ENCODE data around the gene MEX3A. TPM values are rescaled to one million over a fixed set of nuclear protein-coding genes. Genes with fewer than 3 reads are reported as not detected.
"Not testable (repeated sequence)": the region's sequence is repeated elsewhere in the genome, so short reads cannot be mapped to it uniquely, and the experiment has no call there.

Gene MEX3A
- total RNA-seq, 1 donor from 2014 or later: 10.5 TPM

DNA sequence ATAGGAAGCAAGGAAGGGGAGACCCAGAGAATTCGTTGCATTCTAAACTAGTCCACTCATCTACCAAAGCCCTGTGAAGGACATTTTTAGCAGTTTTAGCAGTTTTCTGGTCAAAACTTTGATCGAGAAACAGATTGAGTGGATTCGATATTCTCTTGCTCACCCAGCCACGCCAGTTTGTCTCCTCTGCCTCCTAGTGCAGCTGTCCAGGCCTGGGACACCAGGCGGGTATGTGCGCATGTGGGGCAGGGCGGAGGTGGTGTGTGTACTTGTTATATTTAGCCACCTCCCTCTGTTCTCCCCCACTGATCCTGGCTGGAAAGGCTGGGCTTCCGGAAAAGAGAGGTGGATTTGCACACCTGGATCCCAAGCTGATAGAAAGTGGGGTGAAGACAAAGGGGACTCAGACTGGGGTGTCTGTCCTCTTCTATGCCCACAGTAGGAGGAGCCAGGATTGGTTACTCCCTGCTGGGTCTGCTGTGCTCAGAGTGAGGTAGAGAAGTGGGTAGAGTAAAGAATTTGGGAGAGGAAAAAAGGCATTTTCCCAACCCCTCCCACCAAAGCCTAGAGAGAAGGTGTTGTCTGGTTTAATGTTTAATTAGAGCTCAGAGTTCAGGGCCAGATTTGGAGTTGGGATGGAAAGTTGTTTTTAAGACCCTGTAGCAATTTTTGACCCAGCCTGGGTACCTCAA, 36.1 kb upstream of the MEX3A start:
- DNase-seq (ENCODE audit: extremely low read depth, low read depth, low spot score): no peak

DNA sequence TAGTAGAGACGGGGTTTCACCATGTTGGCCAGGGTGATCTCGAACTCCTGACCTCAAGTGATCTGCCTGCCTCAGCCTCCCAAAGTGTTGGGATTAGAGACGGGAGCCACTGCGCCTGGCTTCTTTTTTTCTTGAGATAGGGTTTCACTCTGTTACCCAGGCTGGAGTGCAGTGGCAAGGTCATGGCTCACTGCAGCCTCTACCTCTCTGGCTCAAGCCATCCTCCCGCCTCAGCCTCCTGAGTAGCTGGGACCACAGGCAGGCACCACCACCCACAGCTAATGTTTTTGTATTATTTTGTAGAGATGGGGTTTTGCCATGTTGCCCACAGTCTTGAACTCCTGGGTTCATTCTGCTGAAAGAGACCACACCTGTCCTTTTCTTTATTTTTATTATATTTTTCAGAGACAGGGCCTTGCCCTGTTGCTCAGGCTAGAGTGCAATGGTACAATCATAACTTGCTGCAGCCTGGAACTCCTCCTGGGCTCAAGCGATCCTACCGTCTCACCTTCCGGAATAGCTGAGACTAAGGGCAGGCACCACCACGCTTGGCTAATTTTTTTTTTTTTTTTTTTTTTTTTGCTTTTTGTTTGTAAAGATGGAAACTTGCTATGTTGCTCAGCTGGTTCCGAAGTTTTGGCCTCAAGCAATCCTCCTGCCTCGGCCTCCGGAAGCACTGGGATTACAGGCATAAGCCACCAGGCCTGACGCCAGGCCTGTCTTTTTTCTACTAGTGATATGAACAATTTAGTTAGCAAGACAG, 35.3 kb upstream of the MEX3A start:
- DNase-seq (ENCODE audit: extremely low read depth, low read depth, low spot score): no peak

DNA sequence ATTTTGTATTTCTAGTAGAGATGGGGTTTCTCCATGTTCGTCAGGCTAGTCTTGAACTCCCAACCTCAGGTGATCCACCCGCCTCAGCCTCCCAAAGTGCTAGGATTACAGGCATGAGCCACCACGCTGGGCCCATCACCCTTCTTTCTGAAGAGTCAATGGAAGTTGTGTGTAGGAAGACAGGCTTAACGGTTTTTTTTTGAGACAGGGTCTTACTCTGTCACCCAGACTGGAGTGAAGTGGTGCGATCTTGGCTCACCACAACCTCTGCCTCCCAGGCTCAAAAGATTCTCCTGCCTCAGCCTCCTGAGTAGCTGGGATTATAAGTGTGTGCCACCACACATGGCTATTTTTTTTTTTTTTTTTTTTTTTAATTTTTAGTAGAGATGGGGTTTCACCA, 34.5 kb upstream of the MEX3A start:
- not testable (repeated sequence) for DNase-seq (ENCODE audit: extremely low read depth, low read depth, low spot score)

DNA sequence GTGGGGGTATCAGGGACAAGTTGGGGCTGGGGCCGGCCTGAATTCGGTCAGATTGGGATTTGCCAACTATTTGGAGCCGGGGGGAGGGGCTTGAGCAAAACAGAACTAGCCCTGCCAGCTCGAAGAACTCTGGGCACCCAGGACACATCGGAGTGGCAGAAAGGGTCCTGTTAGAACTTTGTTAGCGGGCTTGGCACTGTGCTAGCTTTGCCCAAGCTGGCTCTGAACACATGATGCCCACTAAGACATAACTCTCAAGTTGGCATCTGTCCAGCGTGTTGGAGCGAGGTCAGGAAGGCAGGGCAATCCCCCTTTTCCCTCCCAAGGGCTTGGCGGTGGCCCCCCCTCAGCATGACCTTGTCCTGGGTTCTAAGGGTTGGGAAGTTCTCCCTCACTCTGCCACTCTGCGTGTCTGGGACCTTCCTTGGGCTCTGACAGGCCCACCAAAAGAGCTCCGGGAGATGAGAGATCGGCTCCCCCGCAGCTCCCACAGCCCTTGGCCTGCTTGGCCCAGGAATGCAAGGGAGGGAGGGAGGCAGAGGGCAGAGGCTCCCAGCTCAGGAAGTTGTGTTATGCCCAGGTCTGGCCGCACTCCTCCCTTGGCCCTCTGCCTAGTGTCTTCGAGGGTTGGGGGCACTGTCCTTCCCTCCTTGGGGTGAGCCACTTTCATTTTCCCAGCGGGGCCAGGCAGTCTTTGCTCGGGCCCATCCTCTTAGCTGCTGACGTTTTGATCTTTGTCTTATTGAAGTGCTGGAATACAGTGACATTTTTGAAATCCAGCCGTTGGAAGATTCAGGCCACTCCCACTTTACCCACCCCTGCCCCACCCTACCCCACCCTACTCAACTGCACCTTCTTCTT, 33.5 kb upstream of the MEX3A start:
- no peak for DNase-seq (ENCODE audit: extremely low read depth, low read depth, low spot score)

DNA sequence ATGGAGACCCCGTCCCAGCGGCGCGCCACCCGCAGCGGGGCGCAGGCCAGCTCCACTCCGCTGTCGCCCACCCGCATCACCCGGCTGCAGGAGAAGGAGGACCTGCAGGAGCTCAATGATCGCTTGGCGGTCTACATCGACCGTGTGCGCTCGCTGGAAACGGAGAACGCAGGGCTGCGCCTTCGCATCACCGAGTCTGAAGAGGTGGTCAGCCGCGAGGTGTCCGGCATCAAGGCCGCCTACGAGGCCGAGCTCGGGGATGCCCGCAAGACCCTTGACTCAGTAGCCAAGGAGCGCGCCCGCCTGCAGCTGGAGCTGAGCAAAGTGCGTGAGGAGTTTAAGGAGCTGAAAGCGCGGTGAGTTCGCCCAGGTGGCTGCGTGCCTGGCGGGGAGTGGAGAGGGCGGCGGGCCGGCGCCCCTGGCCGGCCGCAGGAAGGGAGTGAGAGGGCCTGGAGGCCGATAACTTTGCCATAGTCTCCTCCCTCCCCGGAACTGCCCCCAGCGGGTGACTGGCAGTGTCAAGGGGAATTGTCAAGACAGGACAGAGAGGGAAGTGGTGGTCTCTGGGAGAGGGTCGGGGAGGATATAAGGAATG, 32.8 kb upstream of the MEX3A start:
- DNase-seq (ENCODE audit: extremely low read depth, low read depth, low spot score): no peak

DNA sequence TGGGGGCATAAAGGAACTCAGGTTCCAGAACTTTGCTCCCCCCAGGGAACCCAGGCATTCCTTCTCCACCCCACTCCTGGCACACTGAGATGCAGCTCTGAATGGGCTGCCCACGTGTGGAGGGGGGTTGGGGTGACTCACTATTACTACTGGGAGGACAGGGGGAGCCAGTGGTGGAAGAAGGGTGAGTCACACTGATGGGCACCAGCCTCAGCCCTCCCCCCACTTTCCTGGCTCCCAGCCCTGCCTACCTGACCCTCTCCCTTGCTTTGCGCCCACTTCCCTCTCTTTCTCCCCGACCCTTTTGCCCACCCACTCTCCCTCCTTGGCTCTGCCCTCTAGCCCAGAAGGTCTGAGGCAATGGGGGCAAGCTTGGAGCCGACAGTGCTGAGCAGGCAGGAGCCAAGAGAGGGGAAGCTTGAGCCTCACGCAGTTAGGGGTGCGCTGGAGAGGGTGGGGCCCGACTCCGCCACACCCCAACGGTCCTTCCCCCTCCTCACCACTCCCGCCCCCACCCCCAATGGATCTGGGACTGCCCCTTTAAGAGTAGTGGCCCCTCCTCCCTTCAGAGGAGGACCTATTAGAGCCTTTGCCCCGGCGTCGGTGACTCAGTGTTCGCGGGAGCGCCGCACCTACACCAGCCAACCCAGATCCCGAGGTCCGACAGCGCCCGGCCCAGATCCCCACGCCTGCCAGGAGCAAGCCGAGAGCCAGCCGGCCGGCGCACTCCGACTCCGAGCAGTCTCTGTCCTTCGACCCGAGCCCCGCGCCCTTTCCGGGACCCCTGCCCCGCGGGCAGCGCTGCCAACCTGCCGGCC, 32.0 kb upstream of the MEX3A start, which contains the start of gene LMNA:
TSS of gene LMNA (plus strand) at position 611 of the 818 bp plus-strand sequence. CDS start 208 bp downstream, outside the sequence.
- DNase-seq (ENCODE audit: extremely low read depth, low read depth, low spot score): no peak

DNA sequence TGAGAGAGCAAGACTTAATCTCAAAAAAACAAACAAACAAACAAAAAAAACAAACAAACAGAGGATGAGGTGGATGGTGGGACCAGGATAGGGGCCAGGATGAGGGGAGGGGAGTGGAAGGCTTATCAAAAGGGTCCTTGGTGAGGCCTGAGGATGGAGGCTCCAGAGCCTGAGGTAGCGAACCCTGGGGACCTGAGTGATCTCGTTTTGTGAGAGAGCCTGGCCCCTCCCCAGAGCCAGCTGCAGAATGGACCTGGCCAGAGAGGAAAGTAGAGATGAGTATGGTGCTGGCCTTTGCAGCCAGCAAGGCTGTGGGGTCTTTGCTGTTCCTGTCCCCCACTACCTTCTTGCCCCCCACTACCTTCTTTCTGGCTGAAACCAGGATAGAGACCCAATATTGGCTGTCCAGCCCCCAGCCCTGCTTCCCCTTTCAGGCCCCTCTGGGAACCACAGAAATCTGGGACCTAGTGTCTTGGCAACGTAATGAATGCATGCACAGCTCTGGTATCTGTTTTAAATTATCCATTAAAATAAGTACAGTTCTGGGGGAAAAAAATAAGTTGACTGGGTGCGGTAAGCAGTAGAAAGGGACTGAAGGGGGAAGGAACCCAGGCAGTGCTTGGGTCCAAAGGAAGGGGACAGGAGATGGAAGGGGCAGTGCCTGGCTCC, 31.2 kb upstream of the MEX3A start:
- DNase-seq (ENCODE audit: extremely low read depth, low read depth, low spot score): no peak

DNA sequence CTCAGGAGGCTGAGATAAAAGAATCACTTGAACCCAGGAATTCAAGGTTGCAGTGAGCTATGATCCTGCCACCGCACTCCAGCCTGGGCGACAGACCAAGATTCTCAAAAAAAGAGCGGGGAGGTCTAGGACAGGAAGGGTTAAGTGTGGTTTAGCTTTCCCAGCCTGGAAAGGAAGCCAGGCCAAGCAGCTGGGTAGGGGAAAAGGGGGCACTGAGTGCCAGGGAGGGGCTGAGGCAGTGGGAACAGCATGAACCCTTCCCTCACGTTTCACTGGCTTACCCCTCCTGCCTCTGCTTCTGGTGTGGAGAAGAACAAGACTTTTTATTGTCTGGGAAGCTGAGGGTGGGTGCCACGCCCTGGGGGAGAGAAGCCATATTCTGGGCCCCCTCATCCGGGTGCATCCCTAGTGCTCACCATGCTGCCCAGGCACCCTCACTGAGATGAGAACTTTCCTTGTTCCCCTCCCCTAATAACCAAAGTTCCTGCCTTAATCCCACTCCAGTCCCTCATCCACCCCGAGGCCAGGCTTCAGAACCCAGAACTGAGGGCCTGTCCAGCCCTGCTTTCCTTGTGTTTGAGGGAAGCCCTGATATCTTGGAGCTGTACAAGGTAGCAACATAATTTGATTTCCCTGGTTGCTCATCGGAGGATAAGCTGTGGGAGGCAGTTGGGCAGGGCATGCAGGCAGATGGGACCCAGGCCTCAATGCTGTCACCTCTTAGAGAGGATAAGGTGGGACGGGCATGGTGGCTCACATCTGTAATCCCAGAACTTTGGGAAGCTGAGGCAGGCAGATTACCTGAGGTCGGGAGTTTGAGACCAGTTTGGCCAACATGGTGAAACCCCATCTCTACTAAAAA, 30.2 kb upstream of the MEX3A start:
- no peak for DNase-seq (ENCODE audit: extremely low read depth, low read depth, low spot score)

DNA sequence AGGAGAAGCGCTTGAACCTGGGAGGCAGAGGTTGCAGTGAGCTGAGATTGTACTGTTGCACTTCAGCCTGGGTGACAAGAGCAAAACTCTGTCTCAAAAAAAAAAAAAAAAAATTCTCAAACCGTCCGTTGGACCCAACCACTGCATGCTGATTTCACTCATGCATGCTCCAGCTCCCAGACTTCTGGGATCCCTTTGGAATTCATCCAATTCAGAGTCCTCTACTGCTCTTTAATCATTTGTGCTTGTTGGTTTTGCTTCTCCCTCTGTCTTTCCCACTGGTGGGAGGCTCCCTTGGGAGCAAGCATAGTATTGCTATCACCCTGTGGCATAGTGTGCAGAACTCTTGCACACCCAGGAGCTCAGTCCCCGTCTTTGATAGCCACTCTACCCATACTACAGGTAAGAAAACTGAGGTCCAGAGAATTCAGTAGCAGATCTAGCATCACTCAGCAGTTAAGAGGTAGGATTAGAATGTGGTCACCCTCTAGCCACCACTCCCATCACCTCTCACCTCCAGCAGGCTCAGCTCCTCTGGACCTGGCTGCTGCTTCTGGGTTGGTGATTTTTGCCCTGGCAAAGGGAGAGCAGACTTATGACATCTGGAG, 29.2 kb upstream of the MEX3A start:
- no peak for DNase-seq (ENCODE audit: extremely low read depth, low read depth, low spot score)

DNA sequence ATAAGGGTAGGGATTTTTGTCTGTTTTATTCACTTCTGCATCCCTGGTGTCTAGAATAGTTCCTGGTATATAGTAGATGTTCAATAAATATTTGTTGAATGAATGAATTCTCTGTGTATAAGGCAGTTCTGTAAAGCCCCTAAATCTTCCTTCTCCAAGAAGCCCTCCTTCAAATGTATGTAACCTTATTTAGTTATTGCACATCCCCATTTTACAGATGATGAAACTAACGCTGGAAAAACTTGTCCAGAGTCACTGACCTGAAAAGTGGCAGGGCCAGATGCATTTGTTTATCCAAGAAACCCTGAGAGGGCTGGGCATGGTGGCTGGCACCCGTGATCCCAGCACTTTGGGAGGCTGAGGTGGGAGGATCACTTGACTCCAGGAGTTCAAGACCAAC, 28.0 kb upstream of the MEX3A start:
- no peak for DNase-seq (ENCODE audit: extremely low read depth, low read depth, low spot score)

DNA sequence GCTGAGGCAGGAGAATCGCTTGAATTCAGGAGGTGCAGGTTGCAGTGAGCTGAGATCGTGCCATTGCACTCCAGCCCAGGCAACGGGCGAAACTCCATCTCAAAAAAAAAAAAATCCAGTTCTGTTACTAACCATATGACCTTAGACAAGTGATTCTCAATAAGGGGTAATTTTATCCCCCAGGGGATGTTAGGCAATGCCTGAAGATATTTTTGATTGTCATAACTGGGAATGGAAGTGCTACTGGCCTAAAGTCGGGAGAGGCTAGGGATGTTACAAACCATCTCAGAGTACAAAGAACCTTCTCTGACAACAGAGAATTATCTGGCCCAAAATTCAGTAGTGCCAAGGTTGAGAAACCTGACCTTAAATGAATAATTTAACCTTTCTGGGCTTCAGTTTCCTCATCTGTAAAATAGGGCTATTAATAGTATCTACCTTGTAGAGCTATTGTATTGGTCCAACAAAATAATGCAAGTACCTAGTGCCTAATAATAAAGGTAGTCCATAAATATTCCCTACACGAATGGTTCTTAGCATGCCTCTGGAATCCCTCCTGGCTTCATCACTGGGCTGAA, 26.5 kb upstream of the MEX3A start:
- no peak for DNase-seq (ENCODE audit: extremely low read depth, low read depth, low spot score)

DNA sequence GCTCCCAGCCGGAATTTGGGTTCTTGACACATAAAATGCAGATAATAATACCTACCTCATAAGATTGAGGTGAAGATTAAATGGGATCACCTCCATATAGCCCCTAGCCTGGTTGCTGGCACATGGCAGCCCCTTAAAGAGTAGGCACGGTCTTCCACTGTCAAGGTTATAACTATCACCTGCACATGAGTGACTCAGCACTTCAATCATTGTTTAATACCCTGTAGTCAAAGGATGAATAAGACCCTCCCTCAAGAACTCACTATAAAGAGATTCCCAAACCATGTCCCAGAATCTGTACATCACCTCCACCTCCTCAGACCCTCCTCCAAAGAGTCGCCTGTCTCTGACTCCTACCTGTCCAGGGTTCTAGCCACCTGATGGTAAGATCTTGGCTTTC, 25.8 kb upstream of the MEX3A start:
- no peak for DNase-seq (ENCODE audit: extremely low read depth, low read depth, low spot score)

DNA sequence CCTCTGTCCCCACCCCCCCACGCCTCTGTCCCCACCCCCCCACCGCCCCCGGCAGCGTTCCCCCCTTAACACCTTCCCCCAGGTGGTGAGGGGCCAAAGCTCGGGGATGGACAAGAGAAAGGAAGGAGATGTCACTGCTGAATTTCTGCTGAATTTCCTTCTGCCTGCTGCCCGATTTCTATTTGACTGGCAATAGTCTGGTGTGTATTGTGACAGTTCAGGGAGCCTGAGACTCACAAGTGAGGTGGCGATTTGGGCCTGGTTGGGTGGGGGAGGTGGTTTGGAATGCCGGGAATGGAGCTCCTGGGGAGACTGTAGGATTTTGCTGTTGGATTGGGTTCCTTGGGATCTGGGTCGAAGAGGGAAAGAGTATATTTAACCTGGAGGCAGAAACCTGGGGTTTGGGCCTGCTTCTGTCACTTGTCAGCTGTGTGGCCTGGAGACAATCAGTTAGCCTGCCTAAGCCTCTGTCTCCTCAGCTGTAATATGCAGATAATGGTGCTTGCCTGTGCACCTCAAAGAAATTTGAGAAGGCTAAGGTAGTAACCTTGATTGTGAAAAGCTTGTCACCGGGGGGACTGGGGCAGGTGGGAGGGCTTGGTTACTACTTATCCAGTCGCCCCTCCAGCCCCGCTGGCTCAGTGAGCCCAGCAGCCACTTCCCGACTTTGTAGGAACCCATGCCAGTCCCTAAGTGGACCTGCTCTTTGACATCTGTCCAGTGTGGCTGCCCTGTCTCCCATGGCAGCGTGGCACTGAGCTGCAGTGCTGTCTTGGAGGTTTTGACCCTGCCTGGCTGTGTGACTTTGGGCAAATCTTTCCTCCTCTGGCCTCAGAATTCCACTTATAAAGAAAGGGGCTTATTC, 24.6 kb upstream of the MEX3A start:
- no peak for DNase-seq (ENCODE audit: extremely low read depth, low read depth, low spot score)

DNA sequence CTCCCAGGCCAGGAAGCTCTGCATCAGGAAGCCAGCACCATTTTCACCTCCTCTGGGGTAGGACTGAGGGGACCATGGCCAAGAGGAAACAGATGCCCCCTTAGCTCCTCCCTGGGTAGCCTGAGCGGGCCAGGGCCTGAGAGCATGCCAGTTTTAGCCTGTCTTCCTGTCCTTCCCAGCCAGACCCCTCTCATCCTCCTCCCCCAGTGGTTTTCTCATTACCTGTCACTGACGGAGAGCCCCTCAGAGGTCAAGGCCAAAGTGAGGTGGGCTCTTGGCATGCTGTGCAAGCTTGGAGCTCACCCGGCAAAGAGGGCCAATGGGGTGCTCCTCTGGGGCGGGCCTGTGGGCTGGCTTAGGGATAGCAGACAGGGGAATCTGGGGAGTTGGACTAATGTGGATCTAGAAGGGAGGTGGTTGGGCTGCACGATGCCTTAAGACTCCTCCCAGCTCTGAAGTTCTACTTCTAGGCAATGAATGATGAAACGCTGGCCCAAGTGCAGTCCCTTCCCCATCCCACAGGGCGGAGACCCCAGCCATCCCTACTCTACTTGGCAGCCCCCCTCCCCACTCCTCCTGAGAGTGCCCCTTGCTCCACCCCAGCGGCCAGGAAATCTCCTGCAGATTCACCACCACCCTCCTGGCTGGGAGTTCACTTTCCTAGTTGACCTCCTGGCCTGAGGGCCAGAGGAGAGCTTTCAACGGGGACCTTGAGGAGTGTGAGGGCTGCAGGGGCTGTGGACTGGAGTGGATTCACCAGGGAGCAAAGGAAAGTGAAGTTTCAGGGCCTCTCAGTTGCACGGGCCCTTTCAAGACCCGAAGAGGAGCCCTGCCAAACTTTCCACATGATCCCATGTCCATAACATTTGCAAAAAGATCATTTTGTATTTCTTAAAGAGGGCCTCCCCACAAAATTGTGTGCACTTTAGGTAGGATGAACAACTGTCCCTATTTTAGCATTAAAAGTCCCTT, 22.9 kb upstream of the MEX3A start:
- DNase-seq (ENCODE audit: extremely low read depth, low read depth, low spot score): no peak

DNA sequence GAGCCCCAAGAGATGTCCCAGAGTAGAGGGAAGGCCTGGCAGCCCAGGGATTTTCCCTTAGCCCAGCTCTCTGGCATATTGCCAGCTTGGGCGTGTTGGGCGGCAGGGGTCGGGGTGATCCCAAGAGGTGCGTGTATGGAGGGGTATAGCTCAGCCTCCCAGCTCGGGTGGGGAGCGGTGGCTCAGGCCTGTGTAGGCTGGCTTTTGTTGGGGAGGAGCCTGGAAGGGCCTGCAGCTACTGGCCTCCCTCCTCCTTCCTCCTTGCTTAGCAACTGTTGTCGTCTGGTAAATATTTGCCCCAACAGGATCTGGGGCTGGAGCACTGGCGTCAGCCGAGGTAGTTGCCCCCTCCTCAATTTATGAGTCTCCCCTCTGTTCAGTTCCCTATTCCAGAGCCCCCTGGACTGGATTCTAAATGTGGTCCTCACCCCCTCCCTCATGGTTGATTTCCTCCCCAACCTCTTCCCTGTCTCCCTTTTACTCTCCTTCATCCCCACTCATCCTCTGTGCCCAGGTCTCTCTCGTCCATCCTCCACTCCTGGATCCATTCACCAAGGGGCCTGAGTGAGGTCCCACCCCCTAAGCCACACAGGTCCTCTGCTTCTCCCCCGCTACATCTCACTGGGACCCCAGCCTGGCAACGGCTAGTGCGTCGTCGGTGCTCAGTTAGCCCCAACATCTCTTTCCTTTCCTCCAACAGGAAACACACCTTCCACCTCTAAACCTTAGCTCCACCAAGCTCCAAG, 22.0 kb upstream of the MEX3A start:
- no peak for DNase-seq (ENCODE audit: extremely low read depth, low read depth, low spot score)
